Right renal pelvis (tissue), 4 donors: ENCODE results near the gene CAMK1D. TPM values are rescaled to one million over a fixed set of nuclear protein-coding genes. Genes with fewer than 3 reads are reported as not detected.
A peak's percentile ranks its signal among the peaks of the same experiment; 100 is the strongest.

Source experiments
- DNase-seq, 4 donors: peaks; one replicate each; pipeline ENCODE4 v3.0.0-alpha.2; 2013; ENCODE audit warnings: low read depth in 4 of 4, low spot score in 3 of 4, missing footprints in 1 of 4
- polyA plus RNA-seq, 4 donors: library from polyadenylated mRNA; unstranded; fragments of 120-200 nt; gene quantifications; one replicate each; pipeline ENCODE4 v1.2.1, GENCODE V29; 2013; ENCODE audit not compliant: insufficient read length in 4 of 4

Gene CAMK1D
- polyA plus RNA-seq, 4 donors = 10.5 to 12.4 (median 11.0) TPM

GRCh38 chr10:12583891-12584595 lies 234.7 kb downstream of the CAMK1D start:
- DNase-seq = no peak

DNA sequence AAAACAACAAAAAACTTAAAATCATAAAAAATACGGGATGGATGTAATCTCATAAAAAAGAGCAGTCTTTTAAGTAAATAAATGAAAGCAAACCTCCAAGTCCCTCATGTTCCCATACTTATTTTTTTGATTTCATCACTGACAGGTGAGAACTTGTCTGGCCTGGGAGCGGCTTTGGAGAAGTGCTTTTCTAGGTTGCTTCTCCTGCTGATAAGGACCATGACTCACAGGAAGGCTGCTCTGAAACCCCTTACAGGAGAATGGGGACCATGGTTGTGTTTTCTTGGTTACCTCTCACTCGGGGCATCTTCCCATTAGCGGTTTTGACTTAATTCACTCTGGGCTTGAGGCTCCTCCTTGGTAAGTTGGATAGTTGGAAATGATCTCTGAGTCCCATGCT lies 237.4 kb downstream of the CAMK1D start:
- no peak for DNase-seq

- peak in 1 of 4 donors; percentile 32 for DNase-seq
Observed at GRCh38 chr10:12587451-12587888, 238.1 kb downstream of the CAMK1D start.

DNA sequence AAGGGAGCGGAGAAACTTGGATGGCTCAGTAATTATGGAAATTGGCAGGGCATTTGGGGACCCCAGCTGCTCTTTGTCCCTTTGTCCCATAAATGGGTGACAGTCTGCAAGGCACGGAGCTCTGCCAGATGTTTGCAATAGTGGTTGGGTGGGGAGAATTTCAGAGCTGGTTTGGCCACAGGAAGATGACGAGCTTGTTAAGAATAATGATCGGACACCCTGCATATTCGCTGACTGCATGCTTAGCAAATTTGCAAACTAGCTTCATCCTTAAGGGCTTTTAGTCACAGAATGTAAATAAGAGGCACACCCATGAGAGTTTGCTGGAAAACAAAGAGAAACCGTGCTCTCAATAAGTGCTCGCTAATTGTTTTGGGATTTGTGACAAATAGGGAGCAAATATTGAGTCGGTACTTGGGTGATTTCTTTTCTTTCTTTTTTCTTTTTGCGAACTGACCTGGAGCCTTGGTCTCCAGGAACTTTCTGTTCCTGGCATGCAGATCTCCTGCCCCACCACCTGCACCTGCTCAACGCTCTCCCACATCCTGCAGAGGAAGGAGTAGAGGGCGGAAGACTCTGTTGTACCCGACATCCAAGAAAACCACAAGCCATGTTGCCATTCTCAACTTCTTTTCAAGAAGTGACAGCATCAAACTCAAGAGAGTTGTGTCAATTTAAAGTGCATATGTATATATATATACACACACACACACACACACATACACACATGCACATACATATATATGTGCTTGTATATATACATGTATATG lies 238.9 kb downstream of the CAMK1D start:
- DNase-seq = no peak

DNA sequence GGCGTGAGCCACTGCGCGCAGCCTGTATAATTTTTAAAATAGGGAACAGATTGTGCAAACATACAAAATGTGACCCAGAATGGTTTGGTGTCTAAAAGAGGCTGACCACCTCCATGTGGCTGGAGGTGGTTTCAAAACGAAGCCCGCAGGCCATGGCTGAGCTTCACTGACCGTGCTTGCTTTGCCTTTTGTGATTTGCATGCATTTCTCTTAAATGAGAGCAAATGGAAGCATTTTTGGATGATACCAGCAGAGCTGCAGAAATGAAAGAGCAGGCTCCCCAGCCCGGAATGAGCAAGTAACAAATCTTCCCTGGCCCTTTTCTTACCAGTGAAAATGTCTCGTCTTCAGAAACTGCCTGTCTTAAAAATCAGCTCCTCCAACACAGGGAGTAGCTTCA lies 239.9 kb downstream of the CAMK1D start:
- no peak for DNase-seq

DNA sequence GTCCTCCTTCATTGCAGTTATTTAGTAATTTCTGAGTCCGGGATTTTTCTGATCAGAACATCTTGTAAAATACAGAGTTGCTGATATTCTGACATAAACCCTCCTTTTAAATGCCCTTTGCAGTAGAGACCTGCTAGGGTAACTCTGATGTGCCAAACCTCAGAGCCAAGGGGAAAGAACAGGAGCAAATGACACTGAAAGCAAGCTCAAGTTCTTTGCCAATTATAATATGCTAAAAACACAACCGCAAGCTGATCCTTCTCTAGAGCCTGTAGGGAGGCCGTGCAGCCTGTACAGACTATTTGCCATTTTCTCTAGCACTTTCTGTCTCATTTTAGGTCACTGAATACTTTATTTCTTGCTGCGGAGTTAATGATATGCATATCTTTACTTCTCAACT lies 240.4 kb downstream of the CAMK1D start:
- DNase-seq = no peak

GRCh38 chr10:12590675-12591659 lies 241.6 kb downstream of the CAMK1D start:
- no peak for DNase-seq

DNA sequence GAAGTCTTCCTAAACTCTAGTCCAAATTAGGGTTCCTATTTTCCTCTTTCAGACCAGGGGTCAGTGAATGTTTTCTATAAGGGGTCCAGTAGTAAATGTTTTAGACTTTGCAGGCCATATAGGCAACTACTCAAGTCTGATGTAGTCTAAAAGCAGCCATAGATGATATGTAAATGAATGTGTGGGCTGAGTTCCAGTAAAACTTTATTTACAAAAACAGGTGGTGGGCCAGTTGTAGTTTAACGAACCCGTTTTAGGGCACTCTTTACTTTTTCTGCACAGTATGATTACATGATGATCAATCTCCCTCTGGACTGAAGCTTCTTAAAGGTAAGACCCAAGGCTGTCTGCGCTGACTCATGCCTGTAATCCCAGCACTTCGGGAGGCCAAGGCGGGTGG lies 243.6 kb downstream of the CAMK1D start:
- no peak for DNase-seq

DNA sequence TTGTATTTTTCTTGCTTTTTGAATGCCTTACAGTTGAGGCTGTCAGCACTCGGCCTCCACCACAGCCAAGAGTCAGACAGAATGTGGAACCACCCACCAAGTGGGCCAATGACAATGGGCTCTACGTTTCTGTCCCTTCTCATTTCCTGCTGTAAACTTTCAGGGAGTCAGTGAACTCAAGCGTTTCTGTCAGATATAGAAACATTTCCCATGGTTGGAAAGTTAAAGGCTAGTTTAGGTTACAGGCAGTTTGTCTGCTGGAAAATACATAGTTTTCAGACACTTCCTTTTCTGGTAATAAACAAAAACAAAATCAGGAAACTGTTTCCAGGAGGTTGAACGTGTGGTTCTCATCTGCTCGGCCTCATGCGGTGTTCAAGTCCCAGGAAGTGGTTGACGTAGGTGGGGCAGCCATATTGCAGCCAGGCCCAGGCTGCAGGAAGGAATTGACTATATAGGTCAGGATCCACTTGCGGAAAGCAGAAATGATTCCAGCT lies 245.1 kb downstream of the CAMK1D start:
- no peak for DNase-seq

- no peak for DNase-seq
Observed at GRCh38 chr10:12595936-12596576, 246.7 kb downstream of the CAMK1D start.

DNA sequence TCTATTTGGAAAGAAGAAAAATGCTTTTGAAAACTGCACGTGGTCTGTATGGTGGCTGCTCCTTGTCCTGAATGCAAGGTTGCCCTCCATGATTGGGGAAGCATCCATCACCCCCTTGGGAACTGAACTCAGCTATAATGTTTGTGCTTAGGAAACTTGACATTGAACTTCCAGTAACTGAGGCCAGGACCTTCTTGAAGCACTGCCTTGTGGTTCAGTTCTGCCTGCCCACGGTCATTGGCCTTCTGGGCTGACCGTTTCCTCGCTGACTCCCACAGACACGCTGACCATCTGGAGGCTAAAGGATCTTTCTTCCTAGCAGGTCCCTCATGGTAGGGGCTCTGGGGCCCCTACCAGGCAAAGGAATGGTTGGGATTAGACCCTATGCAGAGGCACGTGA lies 247.8 kb downstream of the CAMK1D start:
- DNase-seq = no peak

DNA sequence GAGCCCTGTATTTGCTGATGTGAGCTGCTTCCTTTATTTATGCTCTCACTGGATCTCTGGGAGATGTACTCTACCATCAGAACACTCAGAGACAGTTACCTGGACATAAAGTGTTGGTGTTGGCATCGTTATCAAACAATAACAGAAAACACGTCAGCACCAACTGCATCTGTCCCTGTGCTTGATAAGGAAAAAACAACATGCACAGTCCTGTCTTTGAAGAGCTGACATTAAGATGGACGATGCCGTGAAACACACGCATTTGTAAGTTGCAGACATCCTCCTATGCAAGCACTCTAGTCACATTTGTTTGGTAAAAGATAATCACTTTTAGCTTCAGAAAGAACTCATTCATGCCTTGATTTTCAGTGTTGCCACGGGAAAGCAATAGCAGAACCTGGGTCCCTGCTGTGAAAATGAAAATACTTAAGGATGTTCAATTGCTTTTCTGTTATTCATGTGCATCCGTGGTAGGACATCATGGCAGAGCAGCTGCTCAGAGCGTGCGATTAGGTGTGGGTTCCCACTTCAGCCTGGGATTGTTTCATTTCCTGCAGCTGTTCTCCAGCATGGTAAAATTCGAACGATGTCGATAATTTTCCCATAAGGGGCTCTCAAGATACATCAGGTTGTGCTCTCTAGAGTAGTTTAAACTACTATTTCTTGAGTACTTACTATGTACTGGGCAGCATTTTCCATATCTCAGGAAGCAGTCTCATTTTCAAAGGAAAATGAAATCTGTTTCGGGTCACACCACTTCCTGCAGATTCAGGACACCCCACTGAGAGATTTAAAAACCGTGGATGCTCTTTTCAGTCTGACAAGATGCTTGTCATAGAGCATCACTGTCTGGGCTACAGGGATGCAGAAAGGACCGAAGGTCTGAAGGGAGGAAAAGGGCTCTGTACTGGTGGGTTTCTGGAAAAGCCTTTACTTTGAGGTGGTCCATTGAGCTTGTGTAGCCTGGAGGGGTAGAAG lies 248.7 kb downstream of the CAMK1D start:
- no peak for DNase-seq

- no peak for DNase-seq
Observed at GRCh38 chr10:12600652-12601051, 251.3 kb downstream of the CAMK1D start.

- no peak for DNase-seq
Observed at GRCh38 chr10:12602521-12602920, 253.2 kb downstream of the CAMK1D start.

GRCh38 chr10:12603766-12604470 lies 254.6 kb downstream of the CAMK1D start:
- DNase-seq = no peak

DNA sequence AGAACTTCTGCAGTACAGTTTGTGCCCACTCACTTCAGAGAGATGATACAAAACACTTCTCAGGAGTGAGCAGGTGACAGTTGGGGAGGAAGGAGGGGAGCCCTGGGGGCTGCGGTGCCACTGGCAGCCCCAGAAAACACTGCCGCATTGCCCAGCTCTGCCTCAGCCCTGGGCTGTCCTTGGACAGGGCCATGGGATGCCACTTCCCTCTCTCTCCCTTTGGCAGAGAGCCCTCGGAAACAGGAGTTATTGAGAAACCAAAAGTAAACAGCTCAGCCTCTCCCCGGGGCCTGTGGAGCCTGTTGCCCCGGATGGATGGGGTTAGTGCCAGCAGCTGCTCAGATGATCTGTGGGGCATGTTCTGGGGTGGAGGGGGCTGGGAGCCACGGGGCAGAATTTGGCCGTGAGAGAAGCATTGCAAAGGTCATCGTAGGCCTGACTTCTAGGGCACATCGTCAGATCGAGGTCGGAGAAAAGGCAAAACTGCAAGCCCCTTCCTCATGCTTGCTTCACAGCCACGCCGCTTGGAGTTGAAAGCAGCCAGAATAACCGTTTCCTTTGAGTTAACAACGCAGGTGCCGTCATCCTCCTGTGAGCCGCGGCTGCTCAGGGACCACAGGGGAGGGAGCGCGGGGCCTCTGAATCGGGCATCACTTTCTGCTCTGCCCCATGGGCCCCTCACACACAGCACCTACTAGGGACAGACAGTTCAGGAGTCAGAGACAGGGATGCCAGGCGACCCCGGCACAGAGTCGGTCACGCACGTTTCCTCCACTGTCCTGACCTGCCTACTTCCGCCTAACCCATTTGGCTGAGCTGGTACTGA lies 256.4 kb downstream of the CAMK1D start:
- DNase-seq = no peak

GRCh38 chr10:12606461-12606860 lies 257.1 kb downstream of the CAMK1D start:
- no peak for DNase-seq

DNA sequence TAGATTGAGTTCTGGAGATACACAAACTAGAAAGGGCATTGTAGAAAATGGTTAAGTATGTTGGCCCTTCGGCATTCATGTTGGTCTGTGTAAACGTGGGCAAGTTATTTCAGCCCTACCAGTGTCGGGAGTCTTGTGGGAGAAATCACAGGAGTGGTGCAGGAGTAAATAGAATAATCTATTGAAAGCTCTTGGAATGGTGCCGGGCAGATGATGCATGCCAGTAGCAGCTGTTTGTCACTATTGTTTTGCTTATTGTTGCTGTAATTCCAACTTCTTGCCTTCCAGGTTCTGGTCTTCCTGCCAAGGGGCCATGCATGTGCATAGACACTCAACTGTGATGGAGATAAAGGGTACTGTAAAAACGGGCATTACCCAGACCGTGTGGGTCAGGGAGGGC lies 259.4 kb downstream of the CAMK1D start:
- DNase-seq = no peak
